HG03571 (cell line): ENCODE results near the gene TTC38.
A peak's percentile ranks its signal among the peaks of the same experiment; 100 is the strongest.

Experiments used
- ATAC-seq: cut with Tn5 transposase; IDR thresholded peaks from one replicate; pipeline ENCODE4 v1.9.1; 2021; ENCODE audit not compliant: unreplicated experiment

Gene TTC38

GRCh38 chr22:46327691-46328465, 60.1 kb downstream of the TTC38 start:
- ATAC-seq: no peak

- ATAC-seq: no peak
Measured at GRCh38 chr22:46328797-46329196, 61.0 kb downstream of the TTC38 start.

- ATAC-seq: no peak
Measured at GRCh38 chr22:46329616-46330015, 61.8 kb downstream of the TTC38 start.

DNA sequence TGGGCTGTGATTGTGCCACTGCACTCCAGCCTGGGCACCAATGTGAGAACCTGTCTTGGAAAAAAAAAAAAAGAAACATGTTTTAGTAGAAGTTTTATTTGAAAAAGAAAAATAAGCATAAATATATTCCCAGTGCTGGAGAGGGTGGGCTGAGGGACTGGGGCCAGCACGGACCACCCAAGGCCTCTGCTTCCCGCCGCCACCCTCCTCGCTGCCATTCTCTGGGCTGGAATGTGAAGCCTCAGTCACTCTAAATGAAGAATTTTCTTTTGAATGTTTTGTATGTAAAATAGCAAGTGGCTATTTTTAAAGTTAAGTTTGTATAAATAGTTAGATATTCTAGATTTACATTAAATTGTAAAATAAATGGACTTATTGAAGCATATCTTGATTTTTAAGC, 62.6 kb downstream of the TTC38 start:
- ATAC-seq: no peak

DNA sequence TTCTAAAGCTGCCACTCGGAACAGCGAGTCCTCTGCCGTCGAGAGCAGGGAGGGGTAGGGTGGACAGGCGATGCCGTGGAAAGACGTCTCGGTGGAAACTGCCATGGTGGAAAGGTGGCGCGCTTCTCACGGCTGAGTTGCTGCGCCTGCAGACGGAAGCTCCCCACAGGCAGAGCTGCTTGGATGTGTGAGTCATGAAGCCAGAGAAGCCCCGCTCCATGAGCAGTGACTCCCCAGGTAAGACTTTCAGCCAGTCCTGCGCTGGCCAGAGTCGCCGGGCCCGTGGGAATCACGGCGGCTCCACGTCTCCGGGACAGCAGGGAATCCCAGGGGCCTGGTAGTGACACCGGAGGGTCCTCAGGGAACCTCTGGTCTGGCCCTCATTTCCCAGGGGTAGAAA, 63.7 kb downstream of the TTC38 start:
- no peak for ATAC-seq

GRCh38 chr22:46335201-46336118, 67.7 kb downstream of the TTC38 start, which contains the start of gene TRMU:
Gene TRMU (plus strand): TSS chr22:46335714. CDS start chr22:46335765, 51 bp downstream.
- peak; percentile 65 for ATAC-seq

- no peak for ATAC-seq
Measured at GRCh38 chr22:46336119-46337078, 68.6 kb downstream of the TTC38 start.

DNA sequence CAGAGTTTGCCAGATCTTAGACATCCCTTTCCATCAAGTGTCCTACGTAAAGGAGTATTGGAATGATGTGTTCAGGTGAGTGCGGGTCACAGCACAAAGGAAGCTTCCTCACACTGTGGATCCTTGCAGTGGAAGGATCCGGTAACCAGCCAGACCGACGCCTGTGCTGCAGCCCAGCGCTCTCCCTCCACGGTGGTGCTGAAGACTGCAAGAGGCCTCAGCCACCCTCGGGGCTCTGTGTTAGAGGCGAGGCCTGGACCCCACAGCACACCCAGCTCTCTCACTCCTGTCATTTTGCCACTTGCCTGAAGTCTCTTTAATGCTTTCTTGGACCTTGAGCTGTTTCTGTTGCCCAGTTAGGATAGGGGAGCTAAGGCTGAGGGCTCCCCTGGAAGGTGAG, 70.1 kb downstream of the TTC38 start:
- ATAC-seq: no peak

GRCh38 chr22:46338636-46339035, 70.8 kb downstream of the TTC38 start:
- ATAC-seq: no peak

DNA sequence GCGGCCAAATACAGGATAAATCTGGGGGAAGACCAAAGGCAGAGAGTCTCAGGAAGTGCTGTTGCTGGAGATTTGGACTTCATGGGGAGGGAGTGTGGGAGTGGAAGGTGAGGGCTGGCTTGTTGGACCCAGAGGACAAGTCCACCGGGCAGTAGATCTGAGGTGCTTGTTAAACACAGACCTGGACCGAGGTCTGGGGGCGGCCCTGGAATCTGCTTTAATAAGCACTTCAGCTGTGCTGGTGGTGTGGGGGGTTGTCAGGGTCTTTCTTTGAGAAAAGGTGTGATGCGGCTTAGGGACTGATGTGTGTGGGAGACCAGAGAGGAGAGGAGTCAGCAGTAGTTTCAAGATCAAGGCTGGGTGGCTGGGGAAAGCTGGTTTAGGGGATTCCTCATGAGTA, 72.1 kb downstream of the TTC38 start:
- no peak for ATAC-seq

DNA sequence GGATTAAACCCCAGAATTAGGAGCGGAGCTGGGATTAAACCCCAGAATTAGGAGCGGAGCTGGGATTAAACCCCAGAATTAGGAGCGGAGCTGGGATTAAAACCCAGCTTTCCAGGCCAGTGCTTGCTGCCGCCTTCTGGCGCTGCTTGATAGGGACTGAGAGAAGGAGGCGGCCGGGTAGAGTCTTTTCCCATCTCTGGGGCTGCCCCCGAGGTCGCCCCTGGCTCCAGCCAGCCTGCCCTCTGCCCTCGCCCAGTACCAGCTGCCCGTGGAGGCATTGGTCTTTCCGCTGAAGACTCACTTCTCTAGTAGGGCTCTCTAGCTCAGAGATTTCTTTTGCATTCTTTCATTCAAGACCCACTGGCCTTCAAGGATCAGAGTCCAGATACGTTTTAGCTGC, 72.9 kb downstream of the TTC38 start:
- no peak for ATAC-seq
